Upper lobe of left lung (tissue), 4 donors: ENCODE measurements around the gene TCEAL1.
"Not testable (repeated sequence)": the region's sequence is repeated elsewhere in the genome, so short reads cannot be mapped to it uniquely, and the experiment has no call there.

Experiments
- CTCF ChIP-seq, 6 experiments: fragments of 450-650 bp in 4 of 6; fragments of 200-600 bp in 2 of 6; sonication (generic) in 2 of 6; IDR thresholded peaks; one replicate each; pipeline ENCODE4 v1.5.1; 2016 to 2019; ENCODE audit warnings: antibody characterized with exemption in 6 of 6
- POLR2A ChIP-seq, 4 donors: fragments of 450-650 bp; IDR thresholded peaks; one replicate each; pipeline ENCODE4 v1.5.1; 2016 to 2017; ENCODE audit warnings: antibody characterized with exemption in 4 of 4, mild to moderate bottlenecking in 2 of 4

GRCh38 chrX:103659460-103659859 lies 30.7 kb downstream of the TCEAL1 start:
- TF ChIP-seq CTCF, POLR2A (IDR thresholded peaks at IDR 0.05): not testable (repeated sequence)
